M059J (cell line): ENCODE results near the gene RUNDC1. TPM values are rescaled to one million over a fixed set of nuclear protein-coding genes. Genes with fewer than 3 reads are reported as not detected.
"Not testable (repeated sequence)": the region's sequence is repeated elsewhere in the genome, so short reads cannot be mapped to it uniquely, and the experiment has no call there.

Experiments
- DNase-seq: peaks from one replicate; pipeline ENCODE4 v3.0.0-alpha.2; 2012; ENCODE audit warnings: low read depth
- total RNA-seq: library from RNA; depleted of rRNA; stranded (reverse); fragments of >200 nt; shearing (Covaris generic); gene quantifications from 2 replicates; pipeline ENCODE4 v1.2.3, GENCODE V29; 2014; rRNA removed

Gene RUNDC1
- total RNA-seq, result 5.7 and 11.4 TPM in 2 replicates

DNA sequence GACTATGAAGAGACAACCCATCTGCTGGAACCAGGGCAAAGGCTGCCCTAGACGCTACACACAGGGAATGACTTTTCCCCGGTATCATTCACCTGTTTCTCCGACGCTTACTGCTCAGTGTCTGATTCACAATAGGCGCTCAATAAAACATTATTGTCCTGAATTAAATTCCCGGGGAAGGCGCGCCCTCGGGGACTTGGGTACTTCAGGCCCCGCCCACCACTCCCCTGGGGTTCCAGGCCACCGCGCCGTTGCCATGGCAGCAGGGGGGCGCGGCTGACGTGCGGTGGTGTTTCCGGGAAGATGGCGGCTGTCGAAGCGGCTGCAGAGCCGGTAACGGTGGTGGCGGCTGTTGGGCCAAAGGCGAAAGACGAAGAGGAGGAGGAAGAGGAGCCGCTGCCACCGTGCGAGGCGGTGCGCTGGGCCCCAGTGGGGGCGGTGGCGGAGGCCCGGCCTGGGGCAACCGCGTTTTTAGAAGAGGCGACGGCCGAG lies at the start of gene RUNDC1:
Gene RUNDC1, plus strand, starts transcription at position 292 of the 492 bp plus-strand sequence. Its CDS starts 12 bp downstream, at position 304.
- DNase-seq, result peak; percentile 91

DNA sequence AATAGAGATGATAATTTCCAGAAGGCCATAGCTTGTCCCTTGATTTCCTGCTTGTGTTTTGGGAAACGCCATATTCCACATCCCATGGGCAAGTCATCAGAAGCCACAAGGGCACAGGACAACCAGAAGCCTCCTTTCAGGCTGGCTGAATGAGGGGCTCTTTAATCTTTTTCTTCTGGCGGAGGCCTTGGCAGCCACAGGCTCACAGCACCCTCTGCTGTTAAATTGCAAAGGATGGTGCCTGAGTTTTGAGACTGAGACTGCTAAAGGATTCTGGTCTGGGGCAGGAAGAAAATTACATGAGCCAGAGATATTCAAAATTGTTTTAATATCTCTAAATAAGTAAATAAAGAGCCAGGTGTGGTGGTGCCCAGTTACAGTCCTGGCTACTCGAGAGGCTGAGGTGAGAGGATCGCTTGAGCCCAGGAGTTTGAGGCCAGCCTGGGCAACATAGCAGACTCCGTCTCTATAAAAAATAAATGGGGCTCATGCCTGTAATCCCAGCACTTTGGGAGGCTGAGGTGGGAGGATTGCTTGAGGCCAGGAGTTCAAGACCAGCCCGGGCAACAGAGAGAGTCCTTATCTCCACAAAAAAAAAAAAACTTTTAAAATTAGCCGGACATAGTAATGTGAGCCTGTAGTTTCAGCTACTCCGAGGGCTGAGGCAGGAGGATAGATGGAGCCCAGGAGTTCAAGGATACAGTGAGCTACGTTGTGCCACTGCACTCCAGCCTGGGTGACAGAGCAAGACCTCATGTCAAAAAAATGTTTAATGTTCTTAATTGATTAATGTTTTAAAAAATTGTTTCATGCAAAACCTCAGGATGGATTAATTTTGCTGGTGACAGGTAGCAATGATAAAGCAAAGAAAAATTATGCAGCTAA lies 42.4 kb upstream of the RUNDC1 start:
- peak; percentile 60 for DNase-seq

DNA sequence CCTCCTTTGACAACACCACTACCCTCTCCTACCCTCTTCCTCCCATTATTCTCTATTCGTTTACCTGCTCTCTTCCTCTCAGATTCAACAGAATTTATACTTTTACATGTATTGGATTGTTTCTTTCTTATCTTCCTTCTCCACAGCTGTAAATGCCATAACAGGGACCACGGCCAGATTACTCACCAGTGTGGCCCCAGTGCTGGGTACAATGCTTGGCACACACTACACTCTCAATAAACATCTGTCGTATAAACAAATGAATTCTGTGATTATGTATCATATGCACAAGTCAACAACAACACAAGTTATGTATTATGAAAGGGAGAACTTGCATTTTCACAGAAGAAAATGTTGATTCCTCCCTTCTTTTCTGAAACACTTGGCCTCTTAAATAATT lies 36.2 kb upstream of the RUNDC1 start:
- peak; percentile 29 for DNase-seq

DNA sequence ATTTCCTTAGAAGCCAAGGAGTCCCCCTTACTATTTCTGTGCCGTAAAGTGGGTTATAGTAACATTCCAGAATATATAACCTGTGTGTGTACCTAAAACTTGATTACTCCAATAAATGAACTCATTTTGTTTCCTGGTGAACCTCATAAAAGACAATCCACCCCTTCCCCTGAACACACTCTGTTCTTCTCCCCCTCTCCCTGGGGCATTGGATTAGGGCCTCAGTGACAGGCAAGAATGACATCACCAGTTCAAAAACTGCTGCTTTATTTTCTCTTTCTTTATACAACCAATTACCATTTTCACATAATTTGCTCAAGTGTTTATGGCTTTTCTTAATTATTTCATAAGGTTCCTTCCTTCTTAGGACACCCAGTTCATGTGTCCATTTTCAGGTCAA lies 33.6 kb upstream of the RUNDC1 start:
- no peak for DNase-seq

DNA sequence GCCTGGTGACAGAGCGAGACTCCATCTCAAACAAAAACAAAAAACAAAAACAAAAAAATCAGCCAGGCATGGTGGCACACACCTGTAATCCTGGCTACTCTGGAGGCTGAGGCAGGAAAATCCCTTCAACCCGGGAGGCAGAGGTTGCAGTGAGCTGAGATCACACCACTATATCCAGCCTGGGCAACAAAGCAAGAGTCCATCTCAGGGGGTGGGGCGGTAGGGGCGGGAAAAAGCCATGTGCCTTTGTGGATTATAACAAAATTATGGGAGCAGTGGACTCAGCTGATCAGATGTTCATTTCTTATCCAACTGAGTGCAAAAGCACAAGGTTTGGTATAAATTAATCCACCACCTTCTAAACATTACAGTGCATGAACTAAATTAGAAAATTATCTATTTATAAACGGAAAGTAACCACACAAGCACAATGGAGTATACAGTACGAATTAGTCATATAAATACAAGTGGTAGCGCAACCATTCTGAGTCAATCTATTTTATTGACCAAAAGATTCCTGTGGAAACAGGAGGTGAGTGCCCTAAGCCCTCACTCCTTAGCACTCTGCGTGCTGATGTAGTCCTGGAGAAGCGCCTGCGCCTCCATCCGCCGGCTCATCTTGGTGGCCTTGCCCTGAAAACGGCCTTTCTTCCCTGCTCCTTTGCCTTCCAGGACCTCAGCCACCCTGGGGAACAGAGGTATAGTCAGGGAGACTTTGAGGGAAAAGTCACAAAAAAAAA lies 30.2 kb upstream of the RUNDC1 start:
- peak; percentile 72 for DNase-seq

DNA sequence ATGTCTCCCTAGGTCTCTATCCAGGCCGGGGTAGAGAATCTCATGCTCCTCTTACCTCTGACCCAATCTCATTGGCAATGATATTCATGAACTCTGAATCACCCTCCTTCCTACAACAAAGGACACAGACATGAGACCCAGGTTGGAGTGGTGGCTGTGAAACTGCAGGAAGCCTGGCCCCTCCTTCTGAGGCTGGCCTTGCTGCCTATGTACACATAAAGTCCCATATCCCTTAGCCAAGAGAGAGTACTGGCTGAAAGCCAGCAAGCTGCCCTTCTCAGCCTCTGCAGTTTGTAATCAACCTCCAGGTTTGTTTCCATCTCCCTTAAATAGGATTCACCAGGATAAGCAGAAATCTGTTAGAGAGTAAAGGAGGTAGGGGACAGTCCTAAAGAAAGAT lies 26.7 kb upstream of the RUNDC1 start:
- DNase-seq, result no peak

DNA sequence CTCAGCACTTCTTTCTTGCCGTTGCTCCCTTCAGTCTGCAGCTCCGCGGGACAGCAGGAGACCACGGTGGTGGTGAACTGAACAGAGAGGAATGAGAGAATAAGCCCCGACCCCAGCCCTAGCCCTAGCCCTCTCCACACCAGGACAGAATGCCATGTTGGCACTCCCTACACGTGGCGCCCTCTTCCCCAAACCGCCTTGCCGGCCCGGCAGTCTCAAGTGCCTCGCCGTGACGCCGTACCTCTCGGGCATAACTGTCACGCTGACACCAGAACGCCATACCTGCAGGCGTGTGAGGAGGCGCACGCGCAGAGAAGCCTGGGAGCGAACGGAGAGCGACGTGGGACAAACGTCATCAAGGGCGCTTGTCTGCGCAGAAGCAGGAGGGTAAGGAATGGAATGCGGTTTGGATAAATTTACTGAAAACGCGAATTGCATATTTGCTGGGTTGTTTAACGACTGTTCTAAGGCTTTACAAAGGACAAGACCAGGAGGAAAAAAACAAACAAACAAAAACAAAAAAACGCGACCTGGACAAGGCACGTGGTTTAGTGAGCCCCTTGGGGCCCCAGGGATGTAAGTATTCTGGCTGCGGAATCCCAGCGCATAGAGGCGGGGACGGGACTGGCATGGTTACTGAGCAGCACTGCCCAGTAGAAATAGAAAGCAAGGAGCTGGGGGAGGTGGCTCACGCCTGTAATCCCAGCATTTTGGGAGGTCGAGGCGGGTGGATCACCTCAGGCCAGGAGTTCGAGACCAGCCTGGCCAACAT lies 16.0 kb upstream of the RUNDC1 start, which contains the start of gene AARSD1:
Gene AARSD1, minus strand, starts transcription at position 294 of the 772 bp plus-strand sequence. Its CDS starts 14 bp downstream, at position 280.
- DNase-seq, result peak; percentile 90

DNA sequence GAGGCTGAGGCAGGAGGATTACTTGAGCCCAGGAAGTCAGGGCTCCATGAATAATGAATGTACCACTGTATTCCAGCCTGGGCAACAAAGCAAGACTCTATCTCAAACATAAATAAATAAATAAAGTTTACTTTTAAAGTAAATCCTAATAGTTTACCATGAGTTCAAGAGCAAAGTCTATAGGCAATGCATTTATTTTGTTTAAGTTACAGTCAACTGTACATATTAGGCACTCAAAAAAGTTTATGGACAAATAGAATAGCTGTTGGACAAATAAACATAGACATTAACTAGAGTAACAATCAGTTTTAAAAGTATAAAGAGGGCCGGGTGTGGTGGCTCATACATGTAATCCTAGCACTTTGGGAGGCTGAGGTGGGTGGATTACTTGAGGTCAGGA lies 12.4 kb upstream of the RUNDC1 start:
- DNase-seq, result no peak

DNA sequence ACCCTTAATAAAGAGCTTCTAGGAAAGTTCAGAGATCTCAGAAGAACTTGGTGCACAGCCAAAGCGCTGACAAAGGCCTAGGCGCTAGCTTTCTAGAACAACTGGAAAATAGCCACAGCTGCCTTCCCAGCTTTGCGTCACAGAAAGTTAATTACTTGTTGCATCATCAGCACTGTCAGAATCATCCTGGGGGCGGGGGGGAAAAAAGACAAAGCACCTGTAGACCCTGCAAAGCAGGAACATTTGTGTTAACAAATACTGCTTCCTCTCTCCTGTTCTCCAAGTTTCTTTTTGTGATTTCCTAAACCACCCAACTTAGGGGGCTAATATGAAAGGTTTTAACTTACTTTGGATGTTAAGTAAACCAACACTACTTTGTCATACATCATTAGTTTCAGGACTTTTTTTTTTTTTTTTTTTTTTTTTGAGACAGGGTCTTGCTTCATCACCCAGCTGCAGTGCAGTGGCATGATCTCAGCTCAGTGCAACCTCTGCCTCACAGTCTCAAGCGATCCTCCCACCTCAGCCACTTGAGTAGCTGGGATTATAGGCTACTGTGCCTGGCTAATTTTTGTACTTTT lies 11.3 kb upstream of the RUNDC1 start:
- DNase-seq, result no peak

DNA sequence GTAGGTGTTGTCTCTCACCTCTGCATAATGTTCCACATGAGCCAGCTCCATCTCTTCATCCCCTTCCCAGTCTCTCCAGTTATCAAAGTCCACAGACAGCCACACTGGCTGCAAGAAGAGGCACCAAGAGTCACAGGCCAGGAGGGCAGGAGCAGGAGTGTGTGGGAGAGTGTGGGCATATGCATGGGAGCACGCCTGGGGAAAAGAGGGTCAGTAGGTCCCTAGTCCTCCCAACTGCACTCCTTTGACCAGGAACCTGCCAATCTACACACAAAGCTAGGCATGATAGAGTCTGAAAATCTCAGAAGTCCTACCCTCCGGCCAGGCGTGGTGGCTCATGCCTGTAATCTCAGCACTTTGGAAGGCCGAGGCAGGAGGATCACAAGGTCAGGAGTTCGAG lies 8.8 kb upstream of the RUNDC1 start:
- no peak for DNase-seq

DNA sequence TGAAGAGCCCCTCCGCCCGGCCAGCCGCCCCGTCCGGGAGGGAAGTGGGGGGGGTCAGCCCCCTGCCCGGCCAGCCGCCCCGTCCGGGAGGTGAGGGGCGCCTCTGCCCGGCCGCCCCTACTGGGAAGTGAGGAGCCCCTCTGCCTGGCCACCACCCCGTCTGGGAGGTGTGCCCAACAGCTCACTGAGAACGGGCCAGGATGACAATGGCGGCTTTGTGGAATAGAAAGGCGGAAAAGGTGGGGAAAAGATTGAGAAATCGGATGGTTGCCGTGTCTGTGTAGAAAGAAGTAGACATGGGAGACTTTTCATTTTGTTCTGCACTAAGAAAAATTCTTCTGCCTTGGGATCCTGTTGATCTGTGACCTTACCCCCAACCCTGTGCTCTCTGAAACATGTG lies 7.0 kb upstream of the RUNDC1 start:
- not testable (repeated sequence) for DNase-seq

DNA sequence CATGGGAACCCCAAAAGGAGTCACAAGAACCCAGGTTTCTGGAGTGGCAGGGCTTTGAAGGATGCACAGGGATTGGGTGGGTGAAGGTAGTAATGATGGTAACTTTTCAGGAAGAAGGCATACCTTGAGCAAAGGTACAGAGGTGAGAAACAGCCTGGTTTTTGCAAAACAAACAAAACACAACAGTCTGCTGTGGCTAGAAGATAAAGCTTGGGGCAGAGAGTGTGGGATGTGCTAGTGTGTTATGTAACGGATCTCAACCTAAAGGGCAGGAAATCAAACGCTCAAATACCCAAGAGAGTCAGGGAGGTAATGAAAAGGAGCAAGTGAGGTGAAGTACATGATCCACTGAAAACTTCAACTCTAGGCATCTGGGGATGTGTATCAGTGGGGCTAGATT lies 5.1 kb upstream of the RUNDC1 start:
- no peak for DNase-seq

DNA sequence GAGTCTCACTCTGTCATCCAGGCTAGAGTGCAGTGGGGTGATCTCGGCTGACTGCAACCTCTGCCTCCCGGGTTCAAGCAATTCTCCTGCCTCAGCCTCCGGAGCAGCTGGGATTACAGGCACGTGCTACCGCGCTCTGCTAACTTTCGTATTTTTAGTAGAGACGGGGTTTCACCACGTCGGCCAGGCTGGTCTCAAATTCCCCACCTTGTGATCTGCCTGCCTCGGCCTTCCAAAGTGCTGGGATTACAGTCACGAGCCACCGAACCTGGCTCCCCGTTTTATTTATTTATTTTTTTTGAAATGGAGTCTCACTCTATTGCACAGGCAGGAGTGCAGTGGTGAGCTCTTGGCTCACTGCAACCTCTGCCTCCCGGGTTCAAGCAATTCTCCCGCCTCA lies 4.7 kb upstream of the RUNDC1 start:
- DNase-seq, result not testable (repeated sequence)

DNA sequence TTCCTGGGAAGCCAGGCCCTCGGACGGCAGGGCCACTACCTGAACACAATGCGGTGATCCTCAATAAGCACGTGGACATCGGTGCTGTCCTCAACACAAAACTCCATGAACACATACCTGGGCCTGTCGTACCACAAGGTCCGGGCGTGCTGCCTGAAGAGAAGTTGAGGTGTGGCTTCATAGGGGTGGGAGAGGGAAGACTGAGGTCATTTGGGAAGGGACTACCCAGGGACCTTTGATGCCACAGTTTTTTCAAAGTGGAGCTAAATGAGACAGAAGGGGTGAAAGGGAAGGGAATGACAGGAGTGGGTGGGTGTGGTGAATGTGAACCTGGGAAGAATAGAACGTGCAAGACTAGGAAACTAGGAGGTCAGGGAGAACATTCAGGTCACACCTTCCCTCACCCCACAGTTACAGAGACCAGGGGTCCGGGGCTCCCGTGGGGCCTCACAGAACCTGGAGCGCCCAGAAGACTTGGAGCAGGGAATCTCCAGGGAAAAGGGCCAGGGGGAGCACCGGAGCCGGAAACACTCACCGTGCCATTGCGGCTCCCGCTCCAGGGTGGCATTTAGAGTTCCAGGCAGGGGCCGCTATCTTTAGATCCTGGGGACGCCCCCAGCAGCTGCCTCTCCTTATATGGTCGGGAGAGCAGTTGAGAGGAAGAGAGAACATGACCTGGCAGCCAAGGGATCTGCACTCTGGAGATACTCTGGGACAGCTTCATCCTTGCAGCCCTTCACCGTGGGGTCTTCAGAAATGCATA lies 673 bp upstream of the RUNDC1 start, which contains the start of gene PTGES3L:
Gene PTGES3L, minus strand, starts transcription at position 570 of the 763 bp plus-strand sequence. Its CDS starts 27 bp downstream, at position 543.
- peak; percentile 75 for DNase-seq

DNA sequence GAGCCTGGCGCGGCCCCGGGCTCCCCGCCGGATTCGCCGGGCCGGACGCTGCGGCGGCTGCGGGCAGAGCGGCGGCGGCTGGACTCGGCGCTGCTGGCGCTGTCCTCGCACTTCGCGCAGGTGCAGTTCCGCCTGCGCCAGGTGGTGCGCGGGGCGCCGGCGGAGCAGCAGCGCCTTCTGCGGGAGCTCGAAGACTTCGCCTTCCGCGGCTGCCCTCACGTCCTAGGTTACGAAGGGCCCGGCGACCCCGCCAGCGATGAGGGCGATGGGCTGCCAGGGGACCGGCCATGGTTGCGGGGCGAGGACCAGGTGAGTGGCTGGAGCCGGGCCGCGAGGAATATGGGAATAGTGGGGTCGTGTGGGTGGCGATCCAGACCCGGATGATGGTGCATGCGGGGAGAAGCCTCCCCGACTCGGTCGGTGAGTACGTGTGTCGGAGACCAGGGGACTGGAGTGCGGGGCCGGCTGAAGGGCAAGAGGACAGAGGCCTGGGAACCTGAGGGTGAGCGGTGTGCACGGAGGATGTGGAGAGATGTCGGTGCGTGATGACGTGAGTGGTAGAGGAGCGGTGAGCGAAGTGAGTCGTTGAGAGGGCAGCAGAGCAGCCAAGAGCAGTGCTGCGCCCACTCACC lies 517 bp downstream of the RUNDC1 start:
- DNase-seq, result peak; percentile 67

DNA sequence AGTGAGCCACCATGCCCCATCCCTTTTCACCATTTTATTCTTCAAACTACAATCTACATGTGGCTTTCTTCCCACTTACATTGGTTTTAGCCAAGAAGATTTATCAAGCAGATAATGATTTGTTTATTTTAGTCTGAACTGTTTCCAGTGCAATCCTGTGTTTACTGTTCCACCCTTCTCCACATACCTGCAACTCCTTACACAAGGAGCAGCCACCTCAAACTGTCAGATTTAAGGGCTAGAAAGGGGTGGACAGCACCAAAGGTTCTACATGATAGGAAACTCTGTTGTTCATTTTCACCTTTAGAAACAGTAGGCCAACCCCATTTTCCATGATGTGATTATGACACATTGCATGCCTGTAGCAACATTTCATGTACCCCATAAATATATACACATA lies 1.9 kb downstream of the RUNDC1 start:
- DNase-seq, result no peak

DNA sequence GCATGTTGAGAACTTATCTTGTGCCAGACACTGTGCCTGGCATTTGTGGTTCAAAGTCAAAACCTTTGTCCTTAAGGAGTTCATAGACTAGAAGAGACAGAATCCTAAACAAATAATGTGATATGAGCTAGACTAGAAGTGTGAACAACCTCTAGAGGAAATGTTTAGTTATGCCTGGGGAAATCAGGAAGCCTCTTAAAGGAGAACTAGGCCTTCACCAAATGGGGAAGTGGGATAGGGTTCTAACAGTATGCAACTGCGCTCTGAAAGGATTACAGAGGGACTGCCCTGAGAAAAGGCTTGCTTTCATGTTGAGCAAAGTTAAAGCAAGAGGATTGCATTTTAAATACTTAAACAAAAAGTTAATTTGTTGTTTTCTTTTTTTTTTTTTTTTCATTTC lies 4.9 kb downstream of the RUNDC1 start:
- no peak for DNase-seq

DNA sequence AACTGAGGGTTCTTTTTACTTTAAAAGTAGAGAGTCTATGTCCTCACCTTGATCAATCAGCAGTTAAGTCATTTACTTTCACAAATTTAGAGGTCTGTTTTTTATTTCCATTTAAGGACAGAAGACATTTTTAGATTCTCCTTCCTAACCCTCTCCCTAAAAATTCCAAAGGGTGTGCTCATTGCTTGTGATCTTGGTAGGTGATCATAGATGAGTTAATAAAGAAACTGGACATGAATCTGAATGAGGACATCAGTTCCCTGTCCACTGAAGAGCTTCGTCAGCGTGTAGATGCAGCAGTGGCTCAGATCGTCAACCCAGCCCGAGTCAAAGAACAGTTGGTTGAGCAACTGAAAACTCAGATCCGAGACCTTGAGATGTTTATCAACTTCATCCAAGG lies 8.8 kb downstream of the RUNDC1 start:
- DNase-seq, result no peak

DNA sequence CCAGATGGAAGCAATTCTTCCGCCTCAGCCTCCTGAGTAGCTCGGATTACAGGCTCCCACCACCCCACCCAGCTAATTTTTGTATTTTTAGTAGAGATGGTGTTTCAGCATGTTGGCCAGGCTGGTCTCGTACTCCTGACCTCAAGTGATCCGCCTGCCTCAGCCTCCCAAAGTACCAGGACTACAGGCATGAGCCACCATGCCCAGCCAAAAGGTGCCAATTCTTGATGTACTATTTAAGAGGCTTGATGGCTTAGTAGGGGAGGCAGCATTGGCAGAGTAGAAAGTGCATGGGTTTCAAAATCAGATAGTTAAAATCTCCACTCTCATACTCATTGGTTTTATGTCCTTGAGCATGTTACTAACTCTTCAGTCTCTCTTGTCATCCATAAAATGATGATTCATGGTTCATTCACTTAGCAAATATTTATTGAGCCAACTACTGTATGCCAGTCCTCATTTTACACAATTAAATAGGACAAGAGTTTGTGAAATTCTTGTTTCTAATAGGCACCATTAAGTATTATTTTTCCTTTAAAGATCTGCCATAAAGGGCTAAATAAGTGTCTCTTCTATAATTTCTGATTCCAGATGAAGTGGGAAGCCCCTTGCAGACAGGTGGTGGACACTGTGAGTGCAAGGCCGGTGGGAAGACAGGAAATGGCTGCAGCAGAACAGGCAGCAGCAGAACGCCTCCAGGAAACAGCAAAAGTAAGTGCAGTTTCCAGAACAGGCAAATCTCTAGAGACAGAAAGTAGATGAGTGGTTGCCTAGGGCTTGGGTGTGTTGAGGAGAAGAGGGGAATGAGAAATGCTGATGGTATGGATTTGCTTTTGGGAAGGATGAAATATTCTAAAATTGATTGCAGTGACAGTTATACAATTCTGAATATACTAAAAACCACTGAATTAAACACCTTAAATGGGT lies 9.6 kb downstream of the RUNDC1 start:
- DNase-seq, result peak; percentile 71
